ENCODE results near the gene ALG14.

- no peak for TF ChIP-seq POLR2A (IDR thresholded peaks at IDR 0.05; ENCODE audit: low read depth, low read length)
- TF ChIP-seq POLR2AphosphoS5 (IDR thresholded peaks at IDR 0.05; ENCODE audit: low read depth, low read length), result no peak
Measured at GRCh38 chr1:95093296-95093695, 20.5 kb upstream of the ALG14 start.
